Activated naive CD8-positive, alpha-beta T cell treated with anti-CD3 and anti-CD28 coated beads for 36 hours (primary cell): ENCODE data around the gene TTLL8. TPM values are rescaled to one million over a fixed set of nuclear protein-coding genes. Genes with fewer than 3 reads are reported as not detected.

Source experiments
- DNase-seq: peaks from one replicate; pipeline ENCODE4 v3.0.0; 2021
- H3K27ac Mint-ChIP-seq: one replicate; pipeline ENCODE4 v1.8.0; 2022; ENCODE audit warnings: mild to moderate bottlenecking, moderate library complexity, mixed read lengths
- H3K27me3 Mint-ChIP-seq: one replicate; pipeline ENCODE4 v1.8.0; 2022; ENCODE audit warnings: mild to moderate bottlenecking, mixed read lengths
- H3K36me3 Mint-ChIP-seq: one replicate; pipeline ENCODE4 v1.8.0; 2021; ENCODE audit warnings: mild to moderate bottlenecking, mixed read lengths
- H3K4me1 Mint-ChIP-seq: one replicate; pipeline ENCODE4 v1.8.0; 2021; ENCODE audit warnings: mixed read lengths
- H3K4me3 Mint-ChIP-seq: one replicate; pipeline ENCODE4 v1.8.0; 2022; ENCODE audit warnings: mild to moderate bottlenecking, moderate library complexity, mixed read lengths
- H3K9me3 Mint-ChIP-seq: one replicate; pipeline ENCODE4 v1.8.0; 2022; ENCODE audit warnings: mixed read lengths
- total RNA-seq, 2 experiments: library from RNA; stranded (reverse); gene quantifications; one replicate each; pipeline ENCODE4 v1.2.3, GENCODE V29; 2021

TTLL8 gene
- total RNA-seq, 2 experiments from 2014 or later = not detected

DNA sequence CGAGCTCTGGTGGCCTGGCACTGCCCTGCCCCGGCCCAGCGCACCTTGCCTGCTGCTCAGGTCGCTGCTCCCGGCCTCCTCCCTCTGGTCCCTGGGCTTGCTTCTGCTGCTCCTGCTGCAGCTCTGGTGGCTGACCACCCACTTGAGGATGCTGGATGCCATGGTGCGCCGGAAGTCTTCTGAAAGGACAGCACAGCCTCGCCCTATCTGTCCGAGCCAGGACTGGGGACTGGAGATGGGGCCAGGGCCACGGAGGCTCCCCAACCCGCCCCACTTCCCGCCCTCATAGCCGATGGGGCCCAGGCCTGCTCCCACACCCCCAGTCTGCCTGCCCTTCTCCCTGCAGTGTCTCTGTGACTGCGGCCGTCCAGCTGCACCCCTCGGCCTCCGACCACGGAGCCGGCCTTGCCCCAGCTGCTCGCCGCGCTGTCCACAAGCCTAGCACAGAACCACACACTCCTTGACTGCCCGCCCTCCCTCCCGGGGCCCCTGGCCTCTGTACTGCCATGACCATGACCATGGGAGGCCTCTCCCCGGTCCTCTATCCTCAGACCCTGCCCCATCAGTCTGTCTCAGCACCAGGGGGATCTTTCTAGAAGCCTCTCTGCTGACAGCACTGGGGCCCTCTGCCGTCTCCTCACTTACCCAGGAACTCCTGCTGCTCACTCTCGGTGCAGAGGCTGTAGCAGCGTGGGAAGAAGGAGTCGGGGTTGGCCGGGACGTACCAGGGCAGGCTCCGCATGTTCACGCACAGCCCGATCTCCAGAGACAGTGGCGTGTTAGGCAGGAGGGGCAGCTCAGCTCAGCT is 12.7 kb downstream of the TTLL8 start:
- Mint-ChIP-seq H3K27ac (no peak overlapping the region), H3K4me1 (peaks cover 6% of the 10 kb centered on the region), H3K36me3 (no peaks in the 10 kb centered on the region), H3K27me3 (peaks cover 24% of the 10 kb centered on the region), H3K4me3 (no peak overlapping the region), H3K9me3 (peaks cover 2% of the 10 kb centered on the region)
- no peak for DNase-seq

DNA sequence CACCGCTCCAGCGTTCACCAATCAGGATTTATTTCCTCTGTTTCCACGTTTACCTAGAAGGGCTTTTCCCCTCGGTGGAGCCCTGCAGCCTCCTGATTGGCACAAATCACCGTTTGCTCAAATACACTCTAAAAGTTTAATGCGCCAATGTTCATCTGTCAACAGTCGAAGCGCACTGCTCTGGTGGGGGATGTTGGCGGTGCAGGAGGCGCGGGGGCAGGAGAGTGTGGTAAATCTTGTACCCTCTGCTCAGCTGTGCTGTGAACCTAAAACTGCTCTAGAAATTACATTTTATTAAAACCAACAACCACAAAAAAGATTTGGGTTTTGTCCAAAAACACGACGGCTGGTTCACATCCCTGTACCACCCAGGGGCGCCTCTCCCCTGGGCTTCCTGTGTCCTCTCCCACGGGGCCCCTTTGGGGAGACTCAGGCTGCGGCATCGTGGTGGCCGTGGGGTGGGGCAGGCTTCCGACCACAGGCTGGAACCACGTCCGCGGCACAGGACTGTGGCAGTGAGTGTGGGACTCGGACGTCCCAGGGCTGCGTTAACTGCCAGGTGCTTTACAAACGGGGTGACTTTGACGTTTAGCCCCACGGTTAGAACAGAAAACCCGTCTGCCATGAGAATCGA is 13.5 kb downstream of the TTLL8 start:
- H3K27me3 Mint-ChIP-seq = peaks cover 24% of the 10 kb centered on the region
- no peak overlapping the region for H3K4me3 Mint-ChIP-seq
- peaks cover 2% of the 10 kb centered on the region for H3K9me3 Mint-ChIP-seq
- H3K36me3 Mint-ChIP-seq = no peaks in the 10 kb centered on the region
- peaks cover 6% of the 10 kb centered on the region for H3K4me1 Mint-ChIP-seq
- DNase-seq = no peak
- no peak overlapping the region for H3K27ac Mint-ChIP-seq

DNA sequence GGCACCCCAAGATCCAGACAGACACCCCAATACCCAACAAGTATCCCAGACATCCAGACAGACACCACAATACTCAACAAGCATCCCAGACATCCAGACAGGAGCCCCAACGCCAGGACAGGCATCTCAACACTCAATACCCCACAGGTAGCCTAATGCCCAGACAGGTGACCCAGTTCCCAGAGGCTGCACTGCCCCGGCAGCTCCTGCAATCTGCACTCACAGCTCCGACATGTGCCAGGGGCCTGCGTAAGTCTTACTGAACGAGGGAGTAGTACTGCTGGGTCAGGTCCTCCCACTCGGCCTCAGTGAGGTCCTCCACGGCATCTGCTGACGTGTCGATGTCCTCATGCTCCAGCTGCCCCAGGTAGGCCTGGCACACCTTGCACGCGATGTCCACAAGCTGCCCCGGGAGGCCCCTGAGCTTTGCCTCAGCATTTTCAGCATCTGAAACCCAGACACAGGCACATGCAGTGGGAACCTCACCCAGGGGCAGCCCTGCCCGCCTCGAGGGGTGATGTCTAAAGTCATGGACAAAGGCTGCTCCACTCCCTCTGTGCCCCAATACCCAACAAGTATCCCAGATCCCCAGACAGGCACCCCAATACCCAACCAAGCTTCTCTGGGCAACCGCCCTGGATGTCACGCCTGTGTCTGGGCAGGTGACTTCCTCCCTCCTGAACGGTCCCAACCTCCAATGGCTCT is 16.6 kb downstream of the TTLL8 start:
- Mint-ChIP-seq H3K27me3 (peaks cover 24% of the 10 kb centered on the region), H3K4me1 (peaks cover 6% of the 10 kb centered on the region), H3K27ac (no peak overlapping the region), H3K9me3 (peaks cover 10% of the 10 kb centered on the region), H3K4me3 (no peak overlapping the region), H3K36me3 (peaks cover 2% of the 10 kb centered on the region)
- DNase-seq = no peak

DNA sequence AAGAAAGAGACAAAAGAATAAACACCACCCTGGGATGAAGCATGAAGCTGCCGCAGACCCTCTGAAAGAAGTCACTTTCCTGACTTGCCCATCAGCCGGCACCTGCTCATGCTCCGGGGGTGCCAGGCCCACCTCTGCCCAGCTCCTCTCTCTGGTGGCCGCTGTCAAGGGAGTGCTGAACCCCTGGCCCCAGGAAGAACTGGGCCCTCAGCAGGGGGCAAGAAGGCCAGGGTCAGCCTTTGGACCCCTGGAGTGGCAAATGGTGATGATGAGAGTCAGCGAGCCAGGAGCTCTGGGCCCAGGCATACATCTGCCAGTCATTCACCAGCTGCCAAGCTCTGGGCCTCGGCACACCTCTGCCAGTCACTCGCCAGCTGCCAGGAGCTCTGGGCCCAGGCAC is 17.4 kb downstream of the TTLL8 start:
- peaks cover 10% of the 10 kb centered on the region for H3K9me3 Mint-ChIP-seq
- H3K27me3 Mint-ChIP-seq = peaks cover 24% of the 10 kb centered on the region
- H3K4me1 Mint-ChIP-seq = peaks cover 6% of the 10 kb centered on the region
- H3K27ac Mint-ChIP-seq = no peak overlapping the region
- no peak overlapping the region for H3K4me3 Mint-ChIP-seq
- no peak for DNase-seq
- peaks cover 2% of the 10 kb centered on the region for H3K36me3 Mint-ChIP-seq

DNA sequence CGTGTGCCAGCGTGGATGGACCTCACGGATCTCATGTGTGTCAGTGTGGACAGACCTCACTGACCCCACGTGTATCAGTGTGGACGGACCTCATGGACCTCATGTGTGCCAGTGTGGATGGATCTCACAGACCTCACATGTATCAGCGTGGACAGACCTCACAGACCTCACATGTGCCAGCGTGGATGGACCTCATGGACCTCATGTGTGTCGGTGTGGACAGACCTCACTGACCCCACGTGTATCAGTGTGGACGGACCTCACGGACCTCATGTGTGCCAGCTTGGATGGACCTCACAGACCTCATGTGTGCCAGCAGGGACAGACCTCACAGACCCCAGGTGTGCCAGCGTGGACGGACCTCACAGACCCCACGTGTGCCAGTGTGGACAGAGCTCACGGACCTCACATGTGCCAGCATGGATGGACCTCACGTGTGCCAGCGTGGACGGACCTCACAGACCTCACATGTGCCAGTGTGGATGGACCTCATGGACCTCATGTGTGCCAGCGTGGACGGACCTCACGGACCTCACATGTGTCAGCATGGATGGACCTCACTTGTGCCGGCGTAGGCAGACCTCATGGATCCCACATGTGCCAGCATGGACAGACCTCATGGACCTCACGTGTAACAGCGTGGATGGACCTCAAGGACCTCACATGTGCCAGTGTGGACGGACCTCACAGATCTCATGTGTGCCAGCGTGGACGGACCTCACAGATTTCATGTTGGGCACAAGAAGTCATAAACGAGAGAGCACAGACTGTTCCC is 18.2 kb downstream of the TTLL8 start:
- peaks cover 7% of the 10 kb centered on the region for H3K4me1 Mint-ChIP-seq
- peaks cover 10% of the 10 kb centered on the region for H3K9me3 Mint-ChIP-seq
- no peak for DNase-seq
- H3K4me3 Mint-ChIP-seq = no peak overlapping the region
- no peak overlapping the region for H3K27ac Mint-ChIP-seq
- peaks cover 24% of the 10 kb centered on the region for H3K27me3 Mint-ChIP-seq
- peaks cover 2% of the 10 kb centered on the region for H3K36me3 Mint-ChIP-seq

DNA sequence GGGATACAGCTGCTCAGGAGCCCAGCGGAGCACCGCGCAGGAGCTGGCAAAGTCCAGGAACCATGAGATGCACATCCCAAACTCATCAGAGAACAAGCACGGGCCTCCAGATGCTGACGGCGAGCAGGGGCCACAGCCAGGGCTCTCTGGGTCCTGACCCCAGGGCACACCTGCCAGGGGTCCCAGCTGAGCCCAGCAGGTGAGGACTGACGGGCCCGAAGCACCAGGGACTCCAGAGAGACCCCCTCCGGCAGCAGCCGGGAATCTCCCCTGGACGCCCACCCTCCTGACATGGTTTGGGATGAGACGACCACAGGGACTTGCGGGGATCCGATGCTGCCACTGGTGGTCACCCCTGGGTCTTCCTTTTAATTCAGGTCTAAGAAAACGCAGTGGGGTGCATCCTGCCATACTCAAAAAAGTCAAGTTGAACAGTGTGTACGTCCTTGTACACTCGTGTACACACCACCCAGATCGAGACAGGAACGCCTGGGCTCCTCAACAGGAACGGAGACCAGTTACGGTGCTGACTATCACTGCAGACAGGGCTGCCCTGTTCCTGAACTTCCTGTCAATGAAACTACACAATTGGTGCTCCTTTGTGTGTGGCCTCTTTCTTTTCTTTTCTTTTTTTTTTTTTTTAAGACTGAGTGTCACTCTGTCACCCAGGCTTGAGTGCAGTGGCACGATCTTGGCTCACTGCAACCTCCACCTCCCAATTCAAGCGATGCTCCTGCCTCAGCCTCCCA is 21.9 kb downstream of the TTLL8 start:
- Mint-ChIP-seq H3K36me3 (peaks cover 2% of the 10 kb centered on the region), H3K27me3 (peaks cover 10% of the 10 kb centered on the region), H3K9me3 (peaks cover 8% of the 10 kb centered on the region), H3K4me3 (no peak overlapping the region), H3K27ac (no peak overlapping the region), H3K4me1 (peaks cover 3% of the 10 kb centered on the region)
- no peak for DNase-seq

DNA sequence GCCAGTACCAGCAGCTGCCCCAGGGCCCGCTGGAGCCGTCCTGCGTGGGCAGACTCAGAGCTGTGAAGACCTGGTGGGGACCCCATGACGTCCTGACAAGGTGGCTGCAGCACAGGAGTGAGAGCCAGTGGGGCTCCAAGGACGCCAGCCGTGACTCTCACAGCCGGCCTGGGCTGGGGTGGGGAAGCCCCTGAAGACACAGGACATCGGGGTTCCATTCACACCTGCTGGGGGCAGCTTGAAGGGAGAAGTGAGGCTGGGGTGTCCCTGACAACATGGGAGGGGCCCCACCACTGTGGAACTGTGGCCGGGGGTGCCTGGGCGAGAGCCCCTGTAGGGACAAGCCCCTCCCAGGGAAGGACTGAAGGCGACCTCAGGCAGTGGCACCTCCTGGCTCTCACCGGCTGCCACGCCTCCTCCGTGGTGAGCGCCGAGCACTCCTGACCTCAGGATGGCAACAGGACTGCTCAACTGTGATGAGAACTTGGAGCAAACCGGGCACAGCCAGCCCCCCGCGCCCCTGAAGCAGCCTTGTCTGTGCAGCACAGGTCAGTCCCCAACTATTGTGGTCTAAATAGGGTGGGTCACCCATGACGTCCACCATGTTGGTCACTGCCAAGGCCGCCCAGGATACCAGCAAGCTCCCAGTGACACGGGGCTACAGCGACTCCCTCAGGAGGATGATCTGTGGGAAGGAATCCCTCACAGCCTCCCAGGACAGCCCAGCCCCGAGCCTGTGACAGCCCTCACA is 22.8 kb downstream of the TTLL8 start:
- peaks cover 2% of the 10 kb centered on the region for H3K36me3 Mint-ChIP-seq
- no peak for DNase-seq
- H3K9me3 Mint-ChIP-seq = peaks cover 8% of the 10 kb centered on the region
- H3K4me1 Mint-ChIP-seq = peaks cover 3% of the 10 kb centered on the region
- peaks cover 10% of the 10 kb centered on the region for H3K27me3 Mint-ChIP-seq
- H3K27ac Mint-ChIP-seq = no peak overlapping the region
- H3K4me3 Mint-ChIP-seq = no peak overlapping the region

DNA sequence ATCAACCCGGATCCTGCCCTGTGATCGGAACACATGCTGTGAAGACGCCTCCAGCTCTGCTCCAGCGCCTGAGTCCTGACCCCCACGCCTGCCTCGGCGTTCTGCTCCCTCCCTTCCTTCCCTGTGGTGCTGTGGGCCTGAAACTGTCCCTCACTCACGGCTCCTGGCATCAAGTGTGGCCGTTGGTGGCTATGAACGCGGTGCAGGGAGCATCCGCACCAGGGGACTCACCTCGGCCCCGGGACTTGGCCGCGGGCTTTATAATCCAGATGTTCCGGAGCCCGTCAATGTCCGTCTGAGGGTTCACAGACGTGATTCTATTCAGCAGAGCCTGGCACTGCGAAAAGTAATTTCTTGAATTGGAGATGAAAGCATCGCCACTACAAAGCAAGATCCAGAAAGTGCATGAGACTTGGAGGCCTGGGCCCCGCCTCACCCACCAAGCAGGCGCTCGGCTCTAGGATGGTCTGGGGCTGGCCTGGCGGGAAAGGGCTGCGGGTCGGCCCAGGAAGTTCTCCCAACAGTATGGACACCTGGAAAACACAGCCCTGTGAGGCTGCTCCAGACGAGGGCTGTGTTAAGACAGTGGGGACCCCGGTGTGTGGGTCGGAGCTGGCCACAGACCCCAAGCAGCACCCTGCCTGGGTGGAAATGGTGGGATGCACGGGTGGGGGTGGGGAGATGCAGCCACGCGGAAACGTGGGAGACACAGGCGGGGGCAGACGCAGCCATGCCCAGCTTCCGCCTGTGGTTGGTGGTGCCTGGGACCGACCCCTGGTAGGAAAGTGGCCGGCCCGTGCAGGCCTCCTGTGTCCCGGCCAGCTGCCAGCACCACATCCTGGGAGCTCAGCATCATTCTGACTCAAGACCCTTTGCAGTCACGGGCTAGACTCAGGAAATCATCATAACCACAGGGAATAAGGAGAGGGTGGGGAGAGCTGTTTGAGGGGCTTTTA is 23.7 kb downstream of the TTLL8 start:
- H3K9me3 Mint-ChIP-seq = peaks cover 8% of the 10 kb centered on the region
- peaks cover 5% of the 10 kb centered on the region for H3K4me1 Mint-ChIP-seq
- H3K4me3 Mint-ChIP-seq = no peak overlapping the region
- no peak for DNase-seq
- peaks cover 10% of the 10 kb centered on the region for H3K27me3 Mint-ChIP-seq
- H3K36me3 Mint-ChIP-seq = peaks cover 2% of the 10 kb centered on the region
- no peak overlapping the region for H3K27ac Mint-ChIP-seq

DNA sequence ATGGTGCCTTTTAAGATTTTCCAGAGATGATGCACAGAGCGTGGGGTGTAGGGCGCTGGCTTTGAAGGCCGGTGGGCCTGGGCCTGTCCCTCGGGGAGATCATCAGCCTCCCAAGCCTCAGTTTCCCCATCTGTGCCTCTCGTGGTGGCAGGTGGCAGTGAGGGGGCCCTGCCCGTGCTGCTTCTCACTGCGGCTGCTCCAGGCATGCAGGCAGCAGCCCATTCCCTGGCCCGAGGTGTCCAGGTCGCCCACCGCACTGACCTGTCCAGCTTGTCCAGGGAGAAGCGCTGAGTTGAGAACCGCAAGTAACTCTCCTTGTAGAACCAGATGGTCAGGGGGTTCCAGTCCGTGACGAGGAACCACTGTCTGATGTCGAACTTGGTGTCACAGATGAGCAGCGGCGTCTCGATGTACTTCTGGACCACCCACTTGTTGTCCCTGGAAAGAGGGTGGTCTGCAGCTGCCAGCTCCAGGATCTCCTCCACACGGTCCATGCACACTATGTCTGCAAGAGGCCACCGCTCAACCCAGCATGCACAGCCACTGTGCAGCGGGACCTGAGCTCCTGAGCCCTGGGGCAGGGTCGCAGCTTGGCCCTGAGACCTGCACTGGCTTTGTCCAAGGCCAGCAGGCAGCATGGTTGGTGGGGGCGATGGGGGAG is 25.0 kb downstream of the TTLL8 start:
- Mint-ChIP-seq H3K27me3 (peaks cover 10% of the 10 kb centered on the region), H3K9me3 (no peaks in the 10 kb centered on the region), H3K4me1 (peaks cover 8% of the 10 kb centered on the region), H3K36me3 (no peaks in the 10 kb centered on the region), H3K27ac (no peak overlapping the region), H3K4me3 (no peak overlapping the region)
- no peak for DNase-seq

DNA sequence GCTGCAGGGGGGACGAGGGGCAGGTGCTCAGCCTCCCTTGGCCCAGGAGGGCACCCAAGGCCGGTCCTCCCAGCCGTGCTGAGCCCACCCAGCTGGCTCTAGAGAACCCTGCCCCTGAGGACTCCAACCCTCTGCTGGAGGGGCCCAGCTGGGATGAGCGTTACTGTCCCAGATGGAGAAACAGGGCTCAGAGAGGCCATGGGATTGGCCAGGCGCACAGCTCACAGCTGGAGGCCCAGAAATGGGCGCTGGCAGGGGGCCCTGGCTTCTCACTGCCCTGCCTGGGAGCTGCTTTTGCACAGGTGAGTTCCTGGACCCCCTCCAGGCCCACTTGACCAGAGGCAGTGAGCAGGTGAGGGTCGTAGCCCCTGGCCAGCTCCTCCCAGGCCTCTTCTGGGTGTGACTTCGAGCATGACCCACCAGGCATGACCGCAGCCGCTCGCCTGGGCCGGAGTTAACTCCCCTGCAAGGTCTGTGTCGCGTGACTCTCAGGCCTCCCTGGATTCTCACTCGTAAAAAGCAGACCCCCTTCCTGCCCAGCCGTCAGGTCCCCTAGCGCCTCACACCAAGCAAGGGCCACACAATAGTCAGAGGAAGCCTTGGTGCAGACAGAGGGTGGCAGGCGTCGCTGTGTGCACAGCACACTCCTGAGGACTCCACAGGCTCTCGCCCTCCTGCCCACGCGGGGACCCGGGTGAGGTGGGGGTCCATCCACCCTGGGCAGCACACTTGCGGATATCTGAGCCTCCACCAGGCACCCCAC is 25.8 kb downstream of the TTLL8 start:
- Mint-ChIP-seq H3K27me3 (peaks cover 15% of the 10 kb centered on the region), H3K9me3 (no peaks in the 10 kb centered on the region), H3K36me3 (no peaks in the 10 kb centered on the region), H3K27ac (no peak overlapping the region), H3K4me1 (peaks cover 11% of the 10 kb centered on the region), H3K4me3 (no peak overlapping the region)
- no peak for DNase-seq

DNA sequence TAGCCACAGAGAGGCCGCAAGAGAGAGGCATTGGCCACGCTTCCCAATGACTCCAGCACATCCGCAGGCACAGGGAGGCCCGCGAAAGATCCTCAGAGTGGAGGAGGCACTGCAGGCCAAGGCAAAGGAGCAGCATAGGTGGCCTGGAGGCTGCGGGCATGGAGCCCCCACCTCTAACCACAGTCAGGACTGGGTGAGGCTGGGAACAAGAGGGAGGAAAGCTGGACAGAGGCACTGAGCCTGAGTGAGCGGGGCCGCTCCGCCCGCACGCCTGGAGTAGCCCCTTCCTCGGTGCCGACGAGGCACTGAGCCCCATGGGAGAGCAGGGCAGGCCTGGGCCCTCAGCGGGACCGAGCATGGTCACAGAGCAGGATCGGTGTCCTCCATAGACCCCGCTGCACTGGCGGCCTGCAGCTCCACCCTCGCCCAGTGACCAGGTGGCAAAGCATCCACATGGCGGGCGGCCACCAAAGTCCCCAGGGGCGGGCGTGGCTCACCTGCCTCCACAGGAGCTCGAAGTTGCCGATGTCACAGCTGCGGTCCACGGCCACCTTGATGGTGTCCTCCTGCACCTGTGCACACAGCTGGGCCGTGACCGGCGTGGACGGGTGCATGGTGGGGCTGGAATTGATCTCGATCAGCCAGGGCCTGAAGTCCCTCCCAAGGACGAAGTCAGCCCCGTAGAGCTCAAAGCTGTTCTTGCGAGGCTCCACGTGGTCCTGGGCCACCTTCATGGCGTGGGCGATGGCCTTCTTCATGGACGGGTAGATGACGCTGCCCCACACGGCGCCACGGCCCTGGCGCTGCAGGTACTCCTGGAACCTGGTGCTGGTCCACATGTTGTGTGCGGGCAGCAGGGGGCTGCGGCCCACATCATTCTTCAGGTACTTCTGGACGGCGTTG is 26.7 kb downstream of the TTLL8 start:
- no peaks in the 10 kb centered on the region for H3K36me3 Mint-ChIP-seq
- DNase-seq = no peak

More for the DNA sequence above, 26.7 kb downstream of the TTLL8 start:
- Mint-ChIP-seq H3K27ac (no peak overlapping the region), H3K4me3 (no peak overlapping the region), H3K27me3 (peaks cover 15% of the 10 kb centered on the region), H3K4me1 (peaks cover 11% of the 10 kb centered on the region), H3K9me3 (no peaks in the 10 kb centered on the region)
